HS-27A (cell line): ENCODE results near the gene IL36G.

Source experiments
- DNase-seq: peaks from one replicate; pipeline ENCODE4 v3.0.0-alpha.2; 2012; ENCODE audit warnings: low read depth, missing footprints

The IL36G gene

DNA sequence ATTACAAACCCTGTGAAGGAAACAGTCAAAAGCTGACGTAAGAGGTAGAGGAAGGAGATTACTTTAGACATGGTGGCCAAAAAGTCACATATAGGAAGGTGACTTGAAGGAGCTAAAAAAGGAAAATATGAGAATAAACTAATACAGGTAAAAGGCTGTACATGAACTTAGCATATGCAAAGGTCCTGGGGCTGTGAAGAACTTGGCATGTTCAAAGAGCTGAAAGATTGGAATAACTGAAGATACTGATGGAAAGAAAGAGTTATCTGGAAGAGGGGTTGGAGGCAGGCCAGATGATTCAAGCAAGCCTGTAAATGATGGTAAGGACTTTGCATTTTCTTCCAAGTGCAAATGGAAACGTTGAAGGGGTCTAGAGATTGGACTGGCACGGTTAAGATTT is 40.7 kb downstream of the IL36G start:
- no peak for DNase-seq

GRCh38 chr2:113021312-113021711 is 43.5 kb downstream of the IL36G start:
- no peak for DNase-seq

DNA sequence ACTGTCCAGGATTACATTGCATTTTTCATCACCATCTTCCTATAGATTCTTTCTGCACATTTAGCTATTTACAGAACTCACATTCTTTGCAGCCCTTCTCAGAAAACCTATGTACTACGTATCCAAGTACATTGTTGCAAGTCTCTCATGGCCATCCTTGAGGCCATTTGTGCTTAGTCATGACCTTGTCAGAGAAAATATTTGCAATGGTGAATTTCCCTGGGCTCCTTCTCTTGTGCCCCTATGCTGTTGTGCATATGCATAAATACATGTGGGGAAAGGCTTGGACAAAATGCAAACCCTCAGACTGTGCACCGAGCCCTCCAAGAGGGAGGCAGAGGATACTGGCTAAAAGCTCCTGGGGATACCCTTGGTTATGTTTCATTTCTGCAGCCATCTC is 47.0 kb downstream of the IL36G start:
- no peak for DNase-seq

DNA sequence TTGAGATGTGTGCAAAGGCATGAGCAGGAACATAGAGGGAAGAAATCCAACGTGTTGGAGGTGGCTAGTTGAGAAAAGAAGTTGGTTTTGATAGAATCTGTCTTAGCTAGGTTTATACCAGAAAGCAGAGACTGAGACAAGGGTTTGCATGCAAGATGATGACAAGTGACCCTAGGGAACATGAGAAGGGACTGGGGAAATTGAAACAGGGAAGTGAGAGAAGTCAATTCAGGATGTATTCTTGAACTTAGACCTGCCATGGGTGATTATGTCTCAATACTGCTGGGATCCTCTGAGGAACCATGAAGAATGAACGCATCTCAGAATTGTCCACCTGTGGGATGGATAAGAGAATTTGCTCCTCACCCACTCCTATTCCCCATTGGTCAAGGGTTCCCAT is 47.9 kb downstream of the IL36G start:
- DNase-seq = no peak

DNA sequence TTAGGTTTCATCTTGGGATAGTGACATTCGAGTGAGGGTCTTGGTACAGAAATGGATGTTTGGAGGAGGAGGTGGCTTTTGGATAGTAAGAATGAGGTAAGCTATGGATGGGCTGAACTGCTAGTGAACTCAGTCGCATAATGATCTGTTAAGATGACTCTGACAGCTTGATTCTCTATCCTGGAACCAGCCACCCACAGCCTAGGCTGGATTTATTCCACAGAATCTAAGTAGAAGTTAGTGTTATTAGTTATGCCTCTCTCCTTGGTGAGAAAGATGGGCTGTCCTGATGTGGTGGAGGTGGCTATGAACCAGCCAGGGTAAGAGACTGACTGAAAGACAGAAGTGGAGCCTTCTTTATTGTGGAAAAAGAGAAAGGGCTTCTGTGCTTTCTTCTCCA is 49.9 kb downstream of the IL36G start:
- no peak for DNase-seq

DNA sequence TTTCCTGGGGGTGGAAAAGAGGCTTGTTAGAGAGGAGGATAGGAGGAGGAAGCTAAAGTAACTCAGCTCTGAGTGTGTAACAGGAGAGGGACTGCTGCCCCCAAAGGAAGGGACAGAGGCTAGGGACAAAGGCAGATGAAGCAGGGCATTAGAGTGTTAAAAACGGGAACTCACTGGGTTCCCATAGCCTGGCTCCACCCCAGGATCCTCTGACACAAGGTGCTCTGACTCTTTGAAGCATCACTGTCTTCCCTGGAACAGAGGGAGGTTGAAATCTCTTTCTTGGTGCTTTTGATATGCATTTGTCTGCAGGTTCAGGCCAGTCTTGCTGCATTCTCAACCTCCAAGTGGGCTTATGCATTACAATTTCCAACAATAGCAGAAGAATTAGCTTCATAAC is 50.3 kb downstream of the IL36G start:
- no peak for DNase-seq

- DNase-seq = no peak
Measured at GRCh38 chr2:113032737-113033136, 54.9 kb downstream of the IL36G start.

GRCh38 chr2:113034016-113034415 is 56.2 kb downstream of the IL36G start:
- no peak for DNase-seq
